TTC549 (cell line): ENCODE data around the gene PPM1D.
"Not testable (repeated sequence)": the region's sequence is repeated elsewhere in the genome, so short reads cannot be mapped to it uniquely, and the experiment has no call there.

Experiments used
- FAIRE-seq: peaks from 2 replicates; lab custom pipeline; 2012; peaks lifted over from hg19 to GRCh38; lab: Jason Lieb, UNC

Gene PPM1D

DNA sequence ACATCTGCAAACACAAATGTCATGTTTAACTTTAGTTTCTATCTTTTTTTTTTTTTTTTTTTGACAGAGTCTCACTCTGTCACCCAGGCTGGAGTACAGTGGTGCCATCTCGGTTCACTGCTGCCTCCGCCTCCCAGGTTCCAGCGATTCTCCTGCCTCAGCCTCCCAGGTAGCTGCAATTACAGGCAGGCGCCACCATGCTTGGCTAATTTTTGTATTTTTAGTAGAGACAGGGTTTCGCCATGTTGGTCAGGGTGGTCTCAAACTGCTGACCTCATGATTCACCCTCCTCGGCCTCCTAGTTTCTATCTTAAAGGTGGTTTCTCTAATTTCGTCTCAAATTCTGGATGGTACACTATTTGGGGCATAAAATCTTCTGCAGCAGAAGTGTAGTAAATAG, 5.8 kb upstream of the PPM1D start:
- not testable (repeated sequence) for FAIRE-seq

DNA sequence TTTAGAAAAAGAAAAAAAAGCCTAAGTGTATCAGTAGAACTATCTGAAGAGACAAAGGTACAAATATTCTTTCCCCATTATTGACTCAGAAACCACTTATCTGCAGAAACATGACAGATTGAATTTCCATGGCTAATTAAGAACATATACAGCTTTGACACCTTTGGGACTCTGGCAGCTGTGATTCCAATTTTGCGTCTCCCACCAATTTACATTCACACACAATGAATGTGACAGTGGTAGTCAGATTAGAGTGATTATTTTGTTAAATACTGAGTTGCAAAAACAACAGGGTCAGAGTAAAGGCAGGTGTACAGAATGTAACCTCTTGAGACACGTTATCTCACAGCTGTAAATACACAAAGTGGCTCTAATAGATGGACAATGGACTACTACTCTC, 5.3 kb upstream of the PPM1D start:
- FAIRE-seq = no peak

GRCh38 chr17:60597297-60597696, 2.7 kb upstream of the PPM1D start:
- no peak for FAIRE-seq

DNA sequence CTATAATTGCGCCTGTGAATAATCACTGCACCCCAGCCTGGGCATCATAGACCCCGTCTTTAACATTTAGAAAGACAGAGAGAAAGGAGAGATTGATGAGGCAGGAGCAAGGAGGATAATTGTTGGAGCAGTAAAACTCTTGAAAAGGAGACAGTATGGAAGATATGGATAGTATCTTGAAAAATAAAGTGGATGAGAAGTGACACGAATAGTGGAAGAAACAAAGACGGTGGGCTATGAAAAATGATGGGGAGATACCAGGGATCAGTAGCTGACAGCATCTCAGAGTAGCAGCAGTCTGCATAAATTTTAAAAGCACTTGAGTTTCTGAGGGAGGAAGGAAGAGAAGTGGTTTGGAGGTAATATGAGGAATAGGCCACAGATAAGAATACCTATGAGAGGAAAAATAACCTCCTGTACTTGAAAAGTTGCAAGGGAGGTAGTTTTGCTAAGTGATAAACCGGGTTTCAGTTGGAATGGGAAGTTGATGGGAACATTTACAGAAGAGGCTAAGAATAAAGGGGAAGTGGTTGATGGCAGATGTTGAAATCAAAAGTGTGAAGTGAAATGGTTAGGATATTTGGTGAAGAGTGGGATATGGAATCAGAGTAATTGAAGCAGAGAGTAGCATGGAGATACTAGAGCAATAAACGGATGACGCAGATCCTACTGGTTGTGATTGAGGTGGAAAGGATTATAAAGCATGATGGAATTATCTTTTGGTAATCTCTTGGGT, 1.8 kb upstream of the PPM1D start:
- no peak for FAIRE-seq

- no peak for FAIRE-seq
These were observed 773 bp upstream of the PPM1D start for GRCh38 chr17:60599220-60599619.

GRCh38 chr17:60600490-60601446, 775 bp downstream of the PPM1D start:
- FAIRE-seq = no peak

GRCh38 chr17:60601447-60602384, 1.7 kb downstream of the PPM1D start:
- FAIRE-seq = no peak

GRCh38 chr17:60602385-60602742, 2.4 kb downstream of the PPM1D start:
- FAIRE-seq = no peak

DNA sequence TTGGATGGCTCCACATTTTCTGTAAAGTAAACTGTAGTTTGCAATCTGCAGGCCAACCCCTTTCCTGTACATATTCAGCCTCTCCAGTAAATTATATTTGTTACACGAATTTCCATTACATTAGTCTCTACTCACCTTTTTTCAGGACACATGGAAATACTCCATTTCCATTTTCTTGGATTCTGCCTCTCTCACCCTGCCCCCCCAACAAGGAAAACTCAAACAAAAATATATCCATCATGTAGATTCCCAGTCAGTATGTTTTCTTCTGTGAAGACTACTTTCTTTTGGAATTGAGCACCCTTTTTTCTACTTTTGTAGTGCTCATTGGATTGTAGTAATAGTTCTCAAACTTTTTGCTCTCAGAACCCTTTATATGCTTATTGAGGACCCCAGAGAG, 2.9 kb downstream of the PPM1D start:
- no peak for FAIRE-seq

GRCh38 chr17:60603477-60603876, 3.5 kb downstream of the PPM1D start:
- not testable (repeated sequence) for FAIRE-seq

DNA sequence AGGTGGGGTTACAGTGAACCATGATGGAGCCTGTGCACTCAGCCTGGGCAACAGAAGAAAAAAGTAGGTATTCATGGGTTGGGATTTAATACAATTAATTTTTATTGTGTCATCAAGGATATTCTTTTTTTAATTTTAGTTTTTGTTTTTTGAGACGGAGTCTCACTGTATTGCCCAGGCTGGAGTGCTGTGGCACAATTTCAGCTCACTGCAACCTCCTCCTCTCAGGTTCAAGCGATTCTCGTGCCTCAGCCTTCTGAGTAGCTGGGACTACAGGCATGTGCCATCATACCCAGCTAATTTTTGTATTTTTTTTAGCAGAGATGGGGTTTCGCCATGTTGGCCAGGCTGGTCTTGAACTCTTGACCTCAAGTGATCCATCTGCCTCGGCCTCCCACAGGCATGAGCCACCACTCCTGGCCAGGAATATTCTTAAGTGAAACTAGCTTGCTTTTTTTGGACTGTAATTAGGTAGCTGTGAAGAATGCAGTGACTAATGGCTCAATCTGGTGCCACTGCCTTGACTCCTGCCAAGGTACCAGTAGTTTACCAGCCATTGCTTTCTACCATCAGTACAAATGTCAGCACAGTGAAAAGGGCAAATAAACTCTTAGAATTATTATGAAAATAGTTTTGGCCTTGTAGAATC, 4.8 kb downstream of the PPM1D start:
- FAIRE-seq = no peak

DNA sequence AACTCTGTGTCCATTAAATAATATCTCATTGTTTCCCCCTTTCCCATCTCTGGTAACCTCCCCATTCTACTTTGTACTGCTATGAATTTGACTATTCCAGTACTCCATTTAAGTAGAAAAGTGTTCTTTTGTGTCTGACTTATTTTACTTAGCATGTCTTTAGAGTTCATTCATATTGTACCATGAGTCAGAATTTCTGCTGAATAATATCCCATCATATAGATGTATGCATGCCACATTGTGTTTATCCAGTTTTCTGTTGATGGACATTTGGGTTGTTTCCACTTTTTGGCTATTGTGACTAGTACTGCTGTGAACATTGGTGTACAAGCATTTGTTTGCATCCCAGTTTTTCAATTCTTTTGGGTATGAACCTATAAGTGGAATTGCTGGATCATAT, 6.0 kb downstream of the PPM1D start:
- no peak for FAIRE-seq

DNA sequence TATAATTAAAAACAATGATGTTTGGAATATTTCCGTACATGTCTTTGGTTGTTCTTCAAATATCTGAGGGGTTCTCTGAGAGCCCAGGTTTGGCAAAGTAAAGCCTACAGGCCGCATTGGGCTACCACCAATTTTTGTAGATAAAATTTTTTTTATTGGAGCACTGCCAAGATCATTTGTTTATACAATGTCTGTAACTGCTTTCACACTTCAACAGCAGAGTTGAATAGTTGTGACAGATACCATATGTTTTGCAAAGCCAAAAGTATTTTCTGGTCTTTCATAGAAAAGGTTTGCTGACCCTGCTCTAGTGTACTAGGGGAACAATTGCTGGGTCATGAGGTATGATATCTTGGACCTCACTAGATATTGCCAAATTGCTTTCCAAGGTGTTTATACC, 10.5 kb downstream of the PPM1D start:
- no peak for FAIRE-seq

DNA sequence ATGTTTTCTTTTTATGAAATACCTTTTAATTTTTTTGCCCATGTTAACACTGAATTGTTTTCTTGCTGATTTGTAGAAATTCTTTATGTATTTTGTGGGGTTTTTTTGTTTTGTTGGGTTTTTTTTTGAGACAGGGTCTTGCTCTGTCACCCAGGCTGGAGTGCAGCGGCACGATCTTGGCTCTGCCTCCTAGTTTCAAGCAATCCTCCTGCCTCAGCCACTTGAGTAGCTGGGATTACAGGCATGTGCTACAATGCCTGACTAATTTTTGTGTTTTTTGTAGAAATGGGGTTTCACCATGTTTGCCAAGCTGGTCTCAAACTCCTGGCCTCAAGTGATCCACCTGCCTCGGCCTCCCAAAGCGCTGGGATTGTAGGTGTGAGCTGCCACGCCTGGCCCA, 11.3 kb downstream of the PPM1D start:
- not testable (repeated sequence) for FAIRE-seq

DNA sequence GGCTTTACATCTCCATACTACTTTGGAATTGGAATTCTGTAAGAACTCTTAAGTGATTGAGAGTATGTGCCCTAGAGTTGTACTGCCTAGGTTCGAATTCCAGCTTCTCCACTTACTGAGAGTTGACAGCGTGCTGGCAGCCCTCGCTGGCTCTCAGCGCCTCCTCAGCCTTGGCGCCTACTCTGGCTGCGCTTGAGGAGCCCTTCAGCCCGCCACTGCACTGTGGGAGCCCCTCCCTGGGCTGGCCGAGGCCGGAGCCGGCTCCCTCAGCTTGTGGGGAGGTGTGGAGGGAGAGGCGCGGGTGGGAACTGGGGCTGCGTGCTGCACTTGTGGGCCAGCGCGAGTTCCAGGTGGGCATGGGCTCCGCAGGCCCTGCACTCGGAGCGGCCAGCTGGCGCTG, 13.3 kb downstream of the PPM1D start:
- no peak for FAIRE-seq

GRCh38 chr17:60613796-60614195, 13.8 kb downstream of the PPM1D start:
- FAIRE-seq = not testable (repeated sequence)

DNA sequence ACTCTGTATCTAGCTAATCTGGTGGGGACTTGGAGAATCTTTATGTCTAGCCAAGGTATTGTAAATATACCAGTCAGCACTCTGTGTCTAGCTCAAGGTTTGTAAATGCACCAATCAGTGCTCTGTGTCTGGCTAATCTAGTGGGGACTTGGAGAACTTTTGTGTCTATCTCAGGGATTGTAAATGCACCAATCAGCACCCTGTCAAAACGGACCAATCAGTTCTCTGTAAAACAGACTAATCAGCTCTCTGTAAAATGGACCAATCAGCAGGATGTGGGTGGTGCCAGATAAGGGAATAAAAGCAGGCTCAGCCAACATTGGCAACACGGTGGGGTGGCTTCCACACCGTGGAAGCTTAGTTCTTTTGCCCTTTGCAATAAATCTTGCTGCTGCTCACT, 14.3 kb downstream of the PPM1D start:
- not testable (repeated sequence) for FAIRE-seq

DNA sequence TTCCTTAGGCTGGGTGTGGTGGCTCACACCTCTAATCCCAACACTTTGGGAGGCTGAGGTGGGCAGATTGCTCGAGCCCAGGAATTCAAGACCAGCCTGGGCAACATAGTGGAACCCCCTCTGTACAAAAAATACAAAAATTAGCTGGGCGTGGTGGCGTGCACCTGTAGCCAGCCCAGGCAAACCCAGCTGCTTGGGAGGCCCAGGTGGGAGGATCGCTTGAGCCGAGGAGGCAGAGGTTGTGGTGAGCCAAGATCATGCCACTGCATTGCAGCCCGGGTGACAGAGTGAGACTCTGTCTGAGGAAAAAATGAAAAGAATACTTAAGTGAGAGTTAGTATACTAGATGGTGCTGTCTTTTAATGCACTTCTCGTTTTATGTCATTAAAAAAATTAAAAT, 15.1 kb downstream of the PPM1D start:
- no peak for FAIRE-seq

DNA sequence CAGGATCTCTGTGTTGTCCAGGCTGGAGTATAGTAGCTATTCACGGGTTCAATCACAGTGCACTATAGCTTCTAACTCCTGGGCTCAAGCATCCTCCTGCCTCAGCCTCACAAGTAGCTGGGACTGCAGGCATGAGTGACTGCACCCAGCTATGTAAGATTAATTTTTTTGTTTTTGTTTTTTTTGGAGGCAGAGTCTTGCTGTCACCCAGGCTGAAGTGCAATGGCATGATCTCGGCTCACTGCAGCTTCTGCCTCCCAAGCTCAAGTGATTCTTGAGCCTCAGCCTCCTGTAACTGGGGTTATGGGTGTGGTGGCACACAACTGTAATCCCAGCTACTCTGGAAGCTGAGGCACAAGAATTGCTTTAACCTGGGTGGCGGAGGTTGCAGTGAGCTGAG, 15.8 kb downstream of the PPM1D start:
- no peak for FAIRE-seq

DNA sequence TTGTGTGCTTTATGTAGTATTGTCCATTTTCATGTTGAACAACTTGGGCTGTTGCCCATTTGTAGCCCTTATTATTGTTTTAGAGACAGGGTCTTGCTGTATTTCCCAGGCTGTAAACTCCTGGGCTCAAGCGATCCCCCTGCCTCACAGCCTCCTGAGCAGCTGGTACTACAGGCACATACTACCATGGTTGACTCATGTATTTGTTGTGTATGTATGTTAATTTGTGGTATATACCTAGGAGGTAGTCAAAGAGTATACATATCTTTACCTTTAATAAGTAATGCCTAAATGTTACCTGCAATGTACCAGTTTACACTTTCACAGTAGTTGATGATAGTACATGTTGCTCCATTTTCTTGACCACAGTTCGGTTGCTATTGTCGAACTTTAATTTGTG, 18.1 kb downstream of the PPM1D start:
- FAIRE-seq = no peak

DNA sequence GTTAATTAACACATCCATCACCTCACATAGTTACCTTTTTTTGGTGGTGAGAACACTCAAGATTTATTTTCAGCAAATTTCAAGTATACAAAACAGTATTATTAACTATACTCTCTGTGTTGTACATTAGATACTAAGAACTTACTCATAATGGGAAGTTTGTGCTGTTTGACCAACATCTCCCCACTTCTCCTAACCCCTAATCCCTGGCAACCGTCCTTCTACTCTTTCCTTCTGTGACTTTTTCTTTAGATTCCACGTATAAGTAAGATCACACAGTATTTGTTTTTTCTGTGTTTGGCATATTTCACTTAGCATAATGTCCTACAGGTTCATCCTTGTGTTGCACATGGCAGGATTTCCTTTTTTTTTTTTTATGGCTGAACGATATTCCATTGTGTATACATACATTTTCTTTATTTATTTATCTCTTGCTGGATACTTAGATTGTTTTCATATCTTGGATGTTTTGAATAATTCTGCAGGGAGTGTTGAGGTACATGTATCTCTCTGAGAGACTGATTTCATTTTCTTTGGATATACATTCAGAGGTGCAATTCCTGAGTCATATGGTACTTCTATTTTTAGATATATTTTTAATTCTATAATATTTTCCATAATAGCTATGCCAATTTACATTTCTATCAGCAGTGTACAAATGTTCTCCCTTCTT, 19.0 kb downstream of the PPM1D start:
- no peak for FAIRE-seq
